Body of pancreas (tissue), 4 donors: ENCODE measurements around the gene ADCYAP1R1.

ENCODE experiments used
- POLR2A ChIP-seq, 3 donors: fragments of 450-650 bp; IDR thresholded peaks; one replicate each; pipeline ENCODE4 v1.6.1; 2016; ENCODE audit warnings: antibody characterized with exemption in 3 of 3, mild to moderate bottlenecking in 2 of 3
- TF ChIP-seq, protein P1 (sequence below), 7 experiments: fragments of 450-650 bp in 4 of 7; fragments of 200-600 bp in 3 of 7; sonication (generic) in 3 of 7; IDR thresholded peaks; one replicate each; pipeline ENCODE4 v1.5.1; 2016 to 2019; ENCODE audit warnings: antibody characterized with exemption in 7 of 7

DNA sequence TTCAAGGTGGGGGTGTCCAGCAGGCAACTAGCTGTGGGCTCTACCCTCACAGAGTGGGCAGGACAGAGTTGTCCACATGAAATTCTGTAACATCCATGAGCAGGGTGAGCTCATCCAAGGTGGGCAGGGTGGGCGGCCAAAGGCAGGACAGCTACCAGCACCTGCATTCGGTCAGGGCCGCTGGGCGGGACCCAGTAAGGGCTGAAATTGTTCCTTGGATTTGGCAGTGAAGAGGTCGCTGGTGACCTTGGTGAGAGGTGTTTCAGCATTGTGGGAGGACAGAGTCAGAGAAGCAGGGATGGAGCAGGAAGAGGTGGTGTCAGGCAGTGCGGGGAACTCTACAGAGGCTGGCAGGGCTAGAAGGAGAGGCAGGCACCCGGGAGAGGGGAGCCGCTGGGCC lies 23.9 kb downstream of the ADCYAP1R1 start:
- TF ChIP-seq, protein P1, sequence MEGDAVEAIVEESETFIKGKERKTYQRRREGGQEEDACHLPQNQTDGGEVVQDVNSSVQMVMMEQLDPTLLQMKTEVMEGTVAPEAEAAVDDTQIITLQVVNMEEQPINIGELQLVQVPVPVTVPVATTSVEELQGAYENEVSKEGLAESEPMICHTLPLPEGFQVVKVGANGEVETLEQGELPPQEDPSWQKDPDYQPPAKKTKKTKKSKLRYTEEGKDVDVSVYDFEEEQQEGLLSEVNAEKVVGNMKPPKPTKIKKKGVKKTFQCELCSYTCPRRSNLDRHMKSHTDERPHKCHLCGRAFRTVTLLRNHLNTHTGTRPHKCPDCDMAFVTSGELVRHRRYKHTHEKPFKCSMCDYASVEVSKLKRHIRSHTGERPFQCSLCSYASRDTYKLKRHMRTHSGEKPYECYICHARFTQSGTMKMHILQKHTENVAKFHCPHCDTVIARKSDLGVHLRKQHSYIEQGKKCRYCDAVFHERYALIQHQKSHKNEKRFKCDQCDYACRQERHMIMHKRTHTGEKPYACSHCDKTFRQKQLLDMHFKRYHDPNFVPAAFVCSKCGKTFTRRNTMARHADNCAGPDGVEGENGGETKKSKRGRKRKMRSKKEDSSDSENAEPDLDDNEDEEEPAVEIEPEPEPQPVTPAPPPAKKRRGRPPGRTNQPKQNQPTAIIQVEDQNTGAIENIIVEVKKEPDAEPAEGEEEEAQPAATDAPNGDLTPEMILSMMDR (IDR thresholded peaks at IDR 0.05): no peak
- no peak for TF ChIP-seq POLR2A (IDR thresholded peaks at IDR 0.05)
